HepG2 (cell line): Measurements from ENCODE around the gene VAC14. TPM values are rescaled to one million over a fixed set of nuclear protein-coding genes. Genes with fewer than 3 reads are reported as not detected.

Experiments used
- ADNP ChIP-seq: sonication (generic); formaldehyde crosslinking; IDR thresholded peaks from 2 replicates; pipeline ENCODE4 v1.4.0; 2020; ENCODE audit warnings: missing genetic modification reagents
- ATF1 ChIP-seq: IDR thresholded peaks from 2 replicates; pipeline ENCODE4 v1.6.1; 2016; ENCODE audit warnings: mild to moderate bottlenecking, control low read depth
- FOSL2 ChIP-seq: sonication (generic); formaldehyde crosslinking; IDR thresholded peaks from 2 replicates; pipeline ENCODE4 v1.4.0; 2020; ENCODE audit warnings: missing genetic modification reagents
- HHEX ChIP-seq: IDR thresholded peaks from 2 replicates; pipeline ENCODE4 v1.6.1; 2016; ENCODE audit warnings: control low read depth
- HNF4A ChIP-seq: sonication (generic); formaldehyde crosslinking; IDR thresholded peaks from 2 replicates; pipeline ENCODE4 v1.4.0; 2020; ENCODE audit warnings: missing genetic modification reagents
- MIER3 ChIP-seq: IDR thresholded peaks from 2 replicates; pipeline ENCODE4 v1.6.1; 2016; ENCODE audit warnings: missing compliant biosample characterization, borderline replicate concordance
- MTA1 ChIP-seq: sonication (generic); formaldehyde crosslinking; IDR thresholded peaks from 2 replicates; pipeline ENCODE4 v1.4.0; 2020; ENCODE audit warnings: missing genetic modification reagents, mild to moderate bottlenecking, borderline replicate concordance
- NR2F6 ChIP-seq, 2 experiments: IDR thresholded peaks; 2 replicates each; pipeline ENCODE4 v1.6.1; 2016; ENCODE audit warnings: antibody characterized with exemption in 1 of 2, mild to moderate bottlenecking in 1 of 2
- POGZ ChIP-seq: sonication (generic); formaldehyde crosslinking; IDR thresholded peaks from 2 replicates; pipeline ENCODE4 v1.4.0; 2020; ENCODE audit warnings: mild to moderate bottlenecking, missing genetic modification reagents
- PRDM15 ChIP-seq: sonication (generic); formaldehyde crosslinking; IDR thresholded peaks from 2 replicates; pipeline ENCODE4 v1.4.0; 2020; ENCODE audit warnings: missing genetic modification reagents
- SAP130 ChIP-seq: IDR thresholded peaks from 2 replicates; pipeline ENCODE4 v1.6.1; 2016; ENCODE audit warnings: low read depth
- SP140L ChIP-seq: sonication (generic); formaldehyde crosslinking; IDR thresholded peaks from 2 replicates; pipeline ENCODE4 v1.4.0; 2020; ENCODE audit warnings: missing genetic modification reagents, borderline replicate concordance
- SRSF4 ChIP-seq: fragments of 200-400 bp; formaldehyde crosslinking; IDR thresholded peaks from one replicate; pipeline ENCODE4 v1.6.1; 2018; ENCODE audit warnings: mild to moderate bottlenecking, low read depth, low read length, moderate library complexity; ENCODE audit not compliant: poor library complexity, severe bottlenecking
- TEAD3 ChIP-seq: optimal IDR thresholded peaks from 2 replicates; pipeline ENCODE3; 2016; ENCODE audit warnings: borderline replicate concordance
- ZBTB33 ChIP-seq: sonication (generic); formaldehyde crosslinking; IDR thresholded peaks from 2 replicates; pipeline ENCODE4 v1.4.0; 2020; ENCODE audit warnings: missing genetic modification reagents
- ZFP36L2 ChIP-seq: sonication (generic); formaldehyde crosslinking; IDR thresholded peaks from 2 replicates; pipeline ENCODE4 v1.4.0; 2020; ENCODE audit warnings: missing genetic modification reagents
- ZFX ChIP-seq: sonication (generic); formaldehyde crosslinking; IDR thresholded peaks from 2 replicates; pipeline ENCODE4 v1.4.0; 2020; ENCODE audit warnings: mild to moderate bottlenecking, low read depth, missing genetic modification reagents, moderate library complexity
- ZMYM3 ChIP-seq: sonication (generic); formaldehyde crosslinking; IDR thresholded peaks from 2 replicates; pipeline ENCODE4 v1.5.1; 2020; ENCODE audit warnings: mild to moderate bottlenecking, missing genetic modification reagents
- ZNF329 ChIP-seq: sonication (generic); formaldehyde crosslinking; IDR thresholded peaks from 2 replicates; pipeline ENCODE4 v1.9.0; 2021; ENCODE audit warnings: low read depth, mild to moderate bottlenecking, missing genetic modification reagents
- ZNF75D ChIP-seq: sonication (generic); formaldehyde crosslinking; IDR thresholded peaks from 2 replicates; pipeline ENCODE4 v1.8.1; 2023; ENCODE audit warnings: missing genetic modification reagents, mild to moderate bottlenecking, borderline replicate concordance
- ZSCAN5A ChIP-seq: sonication (generic); formaldehyde crosslinking; IDR thresholded peaks from 2 replicates; pipeline ENCODE4 v1.8.0; 2022; ENCODE audit warnings: mild to moderate bottlenecking, missing genetic modification reagents, borderline replicate concordance
- polyA plus RNA-seq, 8 experiments: library from polyadenylated mRNA; depleted of rRNA in 3 of 8; stranded (reverse) in 7 of 8; unstranded in 1 of 8; fragments of >200 nt; fragmentation: Illumina TruSeq in 4 of 8; extraction: Trizol in 4 of 8; gene quantifications; 2 replicates each; pipeline versions ENCODE4 v1.2.1 to v1.2.3, GENCODE V29; 2011 to 2016; ENCODE audit warnings: low read depth in 4 of 8, missing spikeins in 1 of 8, mixed read lengths in 1 of 8; ENCODE audit not compliant: insufficient read depth in 1 of 8
- total RNA-seq, 5 experiments: library from RNA; depleted of rRNA; stranded (reverse); fragments of >200 nt; fragmentation: Illumina TruSeq; extraction: Trizol; gene quantifications; 2 replicates each; pipeline ENCODE4 v1.2.3, GENCODE V29; 2016; ENCODE audit warnings: low read depth in 1 of 5
- TF ChIP-seq, protein P1 (sequence below): sonication (generic); formaldehyde crosslinking; IDR thresholded peaks from 2 replicates; pipeline ENCODE4 v1.9.0; 2022; ENCODE audit warnings: low read depth, missing genetic modification reagents

Gene VAC14
- total and polyA plus RNA-seq, 2 of the 13 experiments (the other 11 are each of a cell fraction or from before 2014, with no cell fraction given), result 23.5 to 24.6 TPM

DNA sequence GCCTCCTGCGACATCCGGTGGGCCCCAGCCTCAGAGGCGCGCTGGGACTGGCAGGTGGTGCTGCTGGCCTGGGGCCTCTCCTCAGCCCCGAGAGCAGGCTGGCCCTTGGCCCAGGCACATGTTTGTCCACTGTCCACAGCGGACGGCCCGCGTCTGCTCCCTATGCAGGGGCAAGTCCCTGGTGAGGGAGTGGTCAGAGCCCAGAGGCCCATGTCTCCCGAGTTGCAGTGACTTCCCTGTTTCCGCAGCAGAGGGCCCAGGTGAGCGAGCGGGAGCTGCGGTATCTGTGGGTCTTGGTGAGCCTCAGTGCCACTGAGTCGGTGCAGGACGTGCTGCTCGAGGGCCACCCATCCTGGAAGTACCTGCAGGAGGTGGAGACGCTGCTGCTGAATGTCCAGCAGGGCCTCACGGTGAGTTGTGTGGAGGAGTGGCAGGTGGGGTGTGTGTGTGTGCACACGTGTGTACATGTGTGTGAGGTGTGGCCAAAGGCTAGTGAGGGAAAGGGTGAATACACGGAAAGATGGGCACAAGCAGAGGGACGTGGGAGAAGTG, 144.2 kb downstream of the VAC14 start (continued):
- TF ChIP-seq SAP130 (CRISPR knock-in tag) (peak; percentile 74), HNF4A (CRISPR knock-in tag) (peak; percentile 41; the same call in 1 of the 2 replicates), SP140L (CRISPR knock-in tag) (no peak), HHEX (CRISPR knock-in tag) (no peak), NR2F6 (IDR thresholded peaks at IDR 0.05) (no peak), NR2F6 (CRISPR knock-in tag; IDR thresholded peaks at IDR 0.05) (peak; percentile 45; the same call in 1 of the 2 replicates), TEAD3 (CRISPR knock-in tag) (no peak), ZNF75D (CRISPR knock-in tag) (no peak), SRSF4 (no peak), ZMYM3 (CRISPR knock-in tag) (peak; percentile 48), MIER3 (peak; percentile 24; the same call in 1 of the 2 replicates), POGZ (no peak; the same call in 1 of the 2 replicates), ZBTB33 (CRISPR knock-in tag) (peak; percentile 8; the same call in 1 of the 2 replicates), ATF1 (no peak), ZFP36L2 (no peak), ZNF329 (no peak; the same call in 1 of the 2 replicates), ZFX (CRISPR knock-in tag) (peak; percentile 94), MTA1 (CRISPR knock-in tag) (peak; percentile 88; the same call in 1 of the 2 replicates), PRDM15 (CRISPR knock-in tag) (no peak), ADNP (CRISPR knock-in tag) (no peak), ZSCAN5A (CRISPR knock-in tag) (no peak), FOSL2 (CRISPR knock-in tag) (peak; percentile 53; the same call in 1 of the 2 replicates)
- TF ChIP-seq, protein P1, sequence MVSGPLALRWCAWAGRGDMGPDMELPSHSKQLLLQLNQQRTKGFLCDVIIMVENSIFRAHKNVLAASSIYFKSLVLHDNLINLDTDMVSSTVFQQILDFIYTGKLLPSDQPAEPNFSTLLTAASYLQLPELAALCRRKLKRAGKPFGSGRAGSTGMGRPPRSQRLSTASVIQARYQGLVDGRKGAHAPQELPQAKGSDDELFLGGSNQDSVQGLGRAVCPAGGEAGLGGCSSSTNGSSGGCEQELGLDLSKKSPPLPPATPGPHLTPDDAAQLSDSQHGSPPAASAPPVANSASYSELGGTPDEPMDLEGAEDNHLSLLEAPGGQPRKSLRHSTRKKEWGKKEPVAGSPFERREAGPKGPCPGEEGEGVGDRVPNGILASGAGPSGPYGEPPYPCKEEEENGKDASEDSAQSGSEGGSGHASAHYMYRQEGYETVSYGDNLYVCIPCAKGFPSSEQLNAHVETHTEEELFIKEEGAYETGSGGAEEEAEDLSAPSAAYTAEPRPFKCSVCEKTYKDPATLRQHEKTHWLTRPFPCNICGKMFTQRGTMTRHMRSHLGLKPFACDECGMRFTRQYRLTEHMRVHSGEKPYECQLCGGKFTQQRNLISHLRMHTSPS (CRISPR knock-in tag), result peak; percentile 49; the same call in 1 of the 2 replicates
